HepG2 (cell line): Measurements from ENCODE around the gene ACSL5. TPM values are rescaled to one million over a fixed set of nuclear protein-coding genes. Genes with fewer than 3 reads are reported as not detected.
A peak's percentile ranks its signal among the peaks of the same experiment; 100 is the strongest.

ENCODE experiments used
- ATAC-seq: fragments of 200-7000 bp; cut with Tn5 transposase; 3 replicates; pipeline ENCODE4 v1.9.1; 2020; ENCODE audit warnings: mild to moderate bottlenecking, moderate library complexity
- BruUV-seq: library from RNA; stranded (reverse); fragments of 400-500 nt; replicated peaks from 2 replicates; lab custom pipeline; 2021; lab: Mats Ljungman, UMichigan
- CTCF ChIA-PET: fragments of 300-600 bp; formaldehyde crosslinking; extraction: SDS; loops from one replicate; lab custom pipeline; 2021; ENCODE audit warnings: low total read pairs, inconsistent platforms, low intra/inter-chr PET ratio; lab: Yijun Ruan, JAX
- POLR2A ChIA-PET: fragments of 350-600 bp; sonication (Branson Sonifier 250); formaldehyde crosslinking; loops from one replicate; lab custom pipeline; 2020; ENCODE audit warnings: antibody characterized with exemption, inconsistent platforms; lab: Yijun Ruan, JAX
- DNase-seq: peaks from one replicate; pipeline ENCODE4 v3.0.0-alpha.2; 2015; ENCODE audit warnings: low spot score
- FAIRE-seq: peaks from 3 replicates; lab custom pipeline; 2011; peaks lifted over from hg19 to GRCh38; lab: Jason Lieb, UNC
- H2AFZ ChIP-seq: one replicate; pipeline ENCODE4 v1.6.1; 2011; ENCODE audit warnings: low read length, inconsistent platforms
- H3K27ac ChIP-seq: fragments of 300-600 bp; 3 replicates; pipeline ENCODE4 v1.8.0; 2011; ENCODE audit warnings: mixed run types, mild to moderate bottlenecking, mixed read lengths, low read length, inconsistent platforms; ENCODE audit not compliant: insufficient read depth; ENCODE audit errors: extremely low read length
- H3K27me3 ChIP-seq, 2 experiments: fragments of 200-600 bp in 1 of 2; 2 replicates in 1 of 2; 3 replicates in 1 of 2; pipeline versions ENCODE4 v1.6.0 to v1.8.0; 2011; ENCODE audit warnings: low read length in 2 of 2, mild to moderate bottlenecking in 2 of 2, moderate library complexity in 2 of 2, inconsistent platforms in 1 of 2; ENCODE audit not compliant: insufficient read depth in 2 of 2, control insufficient read depth in 1 of 2
- H3K36me3 ChIP-seq, 2 experiments: fragments of 200-600 bp in 1 of 2; replicated peaks in 1 of 2; 2 replicates in 1 of 2; 3 replicates in 1 of 2; pipeline versions ENCODE4 v1.5.1 to v1.8.0; 2011; ENCODE audit warnings: low read length in 2 of 2, inconsistent platforms in 1 of 2; ENCODE audit not compliant: insufficient read depth in 2 of 2, control insufficient read depth in 1 of 2
- H3K4me1 ChIP-seq: 2 replicates; pipeline ENCODE4 v1.5.1; 2012; ENCODE audit warnings: low read length, inconsistent platforms; ENCODE audit not compliant: insufficient read depth
- H3K4me2 ChIP-seq: 2 replicates; pipeline ENCODE4 v1.6.0; 2011; ENCODE audit warnings: low read depth, low read length, inconsistent platforms
- H3K4me3 ChIP-seq, 3 experiments: fragments of 200-600 bp in 1 of 3; sonication (generic), shearing (Covaris generic) in 1 of 3; replicated peaks in 1 of 3; 2 replicates each; pipeline ENCODE4 v1.5.1; 2011 to 2016; ENCODE audit warnings: low read length in 3 of 3, inconsistent platforms in 2 of 3, low read depth in 2 of 3, mild to moderate bottlenecking in 2 of 3, control low read depth in 1 of 3, mixed read lengths in 1 of 3; ENCODE audit not compliant: insufficient read depth in 1 of 3
- H3K79me2 ChIP-seq: one replicate; pipeline ENCODE4 v1.6.1; 2011; ENCODE audit warnings: low read length, inconsistent platforms; ENCODE audit not compliant: insufficient read depth
- H3K9ac ChIP-seq: 2 replicates; pipeline ENCODE4 v1.6.0; 2011; ENCODE audit warnings: mild to moderate bottlenecking, low read depth, low read length, inconsistent platforms; ENCODE audit not compliant: insufficient read depth
- H3K9me3 ChIP-seq: 2 replicates; pipeline ENCODE4 v1.5.1; 2012; ENCODE audit warnings: mild to moderate bottlenecking, low read length
- H4K20me1 ChIP-seq: 2 replicates; pipeline ENCODE4 v1.6.0; 2011; ENCODE audit warnings: inconsistent platforms, mild to moderate bottlenecking, low read length, moderate library complexity; ENCODE audit not compliant: insufficient read depth
- CEBPG ChIP-seq: IDR thresholded peaks from 2 replicates; pipeline ENCODE4 v1.6.1; 2016
- FOSL2 ChIP-seq: sonication (generic); formaldehyde crosslinking; IDR thresholded peaks from 2 replicates; pipeline ENCODE4 v1.4.0; 2020; ENCODE audit warnings: missing genetic modification reagents
- HNRNPK ChIP-seq: fragments of 200-400 bp; formaldehyde crosslinking; IDR thresholded peaks from 2 replicates; pipeline ENCODE4 v1.6.1; 2018; ENCODE audit warnings: low read length, low read depth, moderate library complexity, mild to moderate bottlenecking; ENCODE audit not compliant: poor library complexity, severe bottlenecking
- IKZF4 ChIP-seq: sonication (generic); formaldehyde crosslinking; IDR thresholded peaks from 2 replicates; pipeline ENCODE4 v1.5.1; 2020; ENCODE audit warnings: borderline replicate concordance, mild to moderate bottlenecking, low read depth, missing genetic modification reagents; ENCODE audit errors: not compliant biosample characterization
- NR2F6 ChIP-seq, 2 experiments: IDR thresholded peaks; 2 replicates each; pipeline ENCODE4 v1.6.1; 2016; ENCODE audit warnings: antibody characterized with exemption in 1 of 2, mild to moderate bottlenecking in 1 of 2
- RBM39 ChIP-seq: fragments of 200-400 bp; formaldehyde crosslinking; IDR thresholded peaks from one replicate; pipeline ENCODE4 v1.6.1; 2018; ENCODE audit warnings: antibody characterized with exemption, mild to moderate bottlenecking, low read depth, low read length; ENCODE audit not compliant: poor library complexity, severe bottlenecking
- SP140L ChIP-seq: sonication (generic); formaldehyde crosslinking; IDR thresholded peaks from 2 replicates; pipeline ENCODE4 v1.4.0; 2020; ENCODE audit warnings: missing genetic modification reagents, borderline replicate concordance
- STAG1 ChIP-seq: sonication (generic); formaldehyde crosslinking; IDR thresholded peaks from 2 replicates; pipeline ENCODE4 v1.4.0; 2020; ENCODE audit warnings: missing genetic modification reagents
- ZNF10 ChIP-seq: sonication (generic); formaldehyde crosslinking; IDR thresholded peaks from 2 replicates; pipeline ENCODE4 v1.4.0; 2020; ENCODE audit warnings: mild to moderate bottlenecking, low read depth, missing genetic modification reagents, borderline replicate concordance
- ZNF615 ChIP-seq: sonication (generic); formaldehyde crosslinking; IDR thresholded peaks from 2 replicates; pipeline ENCODE4 v1.5.0; 2020; ENCODE audit warnings: mild to moderate bottlenecking, missing genetic modification reagents, borderline replicate concordance
- ZNF879 ChIP-seq: sonication (generic); formaldehyde crosslinking; IDR thresholded peaks from 2 replicates; pipeline ENCODE4 v1.8.1; 2023; ENCODE audit warnings: missing genetic modification reagents
- WGBS: methylation state at CpG from one replicate; pipeline ENCODE4 v1.1.6; 2017; ENCODE audit warnings: low lambda C conversion rate; 5-methylcytosine and 5-hydroxymethylcytosine counted together
- in situ Hi-C: cut with HindIII; loops from 2 replicates; pipeline ENCODE4 v1.10.0; 2017; ENCODE audit warnings: low pct_unique_long_range_greater_than_20kb; ENCODE audit not compliant: extremely low pct_ligation_motif_present
- intact Hi-C: fragments of 100-400 bp; cut with micrococcal nuclease; formaldehyde crosslinking; loops from one replicate; pipeline ENCODE4 v1.10.0; 2022; ENCODE audit not compliant: unreplicated experiment
- polyA plus RNA-seq, 8 experiments: library from polyadenylated mRNA; depleted of rRNA in 3 of 8; stranded (reverse) in 7 of 8; unstranded in 1 of 8; fragments of >200 nt; fragmentation: Illumina TruSeq in 4 of 8; extraction: Trizol in 4 of 8; gene quantifications; 2 replicates each; pipeline versions ENCODE4 v1.2.1 to v1.2.3, GENCODE V29; 2011 to 2016; ENCODE audit warnings: low read depth in 4 of 8, missing spikeins in 1 of 8, mixed read lengths in 1 of 8; ENCODE audit not compliant: insufficient read depth in 1 of 8
- total RNA-seq, 5 experiments: library from RNA; depleted of rRNA; stranded (reverse); fragments of >200 nt; fragmentation: Illumina TruSeq; extraction: Trizol; gene quantifications; 2 replicates each; pipeline ENCODE4 v1.2.3, GENCODE V29; 2016; ENCODE audit warnings: low read depth in 1 of 5
- TF ChIP-seq, protein P1 (sequence below): sonication (generic); formaldehyde crosslinking; IDR thresholded peaks from 2 replicates; pipeline ENCODE4 v1.4.0; 2020; ENCODE audit warnings: missing genetic modification reagents
- TF ChIP-seq, protein P2 (sequence below): sonication (generic); formaldehyde crosslinking; IDR thresholded peaks from 2 replicates; pipeline ENCODE4 v1.5.0; 2020; ENCODE audit warnings: mild to moderate bottlenecking, missing genetic modification reagents, moderate library complexity
- TF ChIP-seq, protein P3 (sequence below): sonication (generic); formaldehyde crosslinking; IDR thresholded peaks from 2 replicates; pipeline ENCODE4 v1.8.1; 2023; ENCODE audit warnings: mild to moderate bottlenecking, missing genetic modification reagents
- TF ChIP-seq, protein P4 (sequence below): sonication (generic); formaldehyde crosslinking; conservative IDR thresholded peaks from 2 replicates; pipeline ENCODE4 v1.4.0; 2020; ENCODE audit warnings: mild to moderate bottlenecking, missing genetic modification reagents, moderate library complexity

The ACSL5 gene
- total and polyA plus RNA-seq, 2 of the 13 experiments (the other 11 are each of a cell fraction or from before 2014, with no cell fraction given) = 56.4 to 82.5 TPM

DNA sequence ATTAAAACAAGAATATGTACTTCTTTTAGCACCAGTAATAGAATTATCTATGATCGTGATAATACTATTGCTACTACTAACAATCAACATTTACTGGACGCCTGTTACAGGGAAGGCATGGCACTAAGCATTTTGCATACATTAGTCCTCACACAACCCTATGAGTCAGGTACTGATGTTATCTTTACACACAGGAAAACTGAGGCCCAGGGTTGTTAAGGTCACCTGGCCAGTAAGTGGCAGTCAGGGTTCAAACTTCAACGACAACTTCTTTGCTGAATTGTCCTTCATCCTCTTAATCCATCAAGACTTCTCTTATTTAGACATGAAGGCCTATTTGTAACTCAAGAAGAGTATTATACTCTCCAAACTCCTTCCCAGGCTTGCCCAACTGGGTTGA lies 41.9 kb upstream of the ACSL5 start:
- 5% methylated on average over 3 of the region's 3 CpGs for WGBS
- no peak overlapping the region for H3K9ac ChIP-seq
- H3K36me3 ChIP-seq = no peaks in the 10 kb centered on the region
- no peaks in the 10 kb centered on the region for H3K27me3 ChIP-seq
- peak; percentile 28 for FAIRE-seq
- H4K20me1 ChIP-seq = no peaks in the 10 kb centered on the region
- DNase-seq = no peak
- POLR2A ChIA-PET = no interaction called here
- no peak overlapping the region for H3K27ac ChIP-seq
- H2AFZ ChIP-seq = no peak overlapping the region
- CTCF ChIA-PET = no interaction called here
- peak; percentile 15; the same call in 1 of the 3 replicates for ATAC-seq
- in situ Hi-C loops = loop anchor here (25.0 kb wide), 1 partner anchor 105 kb away; the partner anchor contains the start of genes VTI1A and ZDHHC6
- H3K4me3 ChIP-seq = 0 out of 6 replicates have a peak overlapping the region, but pooled peaks of 1 of the 3 experiments have one; percentile 29
- BruUV-seq = no TSS peak
- peaks cover 60% of the 10 kb centered on the region for H3K4me1 ChIP-seq
- H3K4me2 ChIP-seq = peak overlapping the region; percentile 57
- no peaks in the 10 kb centered on the region for H3K79me2 ChIP-seq
- intact Hi-C loops = loop anchor here (5.0 kb wide), 2 partner anchors 40 to 60 kb away; partner anchors contain the start of gene ACSL5
- no peaks in the 10 kb centered on the region for H3K9me3 ChIP-seq
- TF ChIP-seq SP140L (CRISPR knock-in tag) (no peak), FOSL2 (CRISPR knock-in tag) (peak; percentile 70), ZNF615 (no peak), RBM39 (no peak), NR2F6 (IDR thresholded peaks at IDR 0.05) (no peak), NR2F6 (CRISPR knock-in tag; IDR thresholded peaks at IDR 0.05) (0 out of 2 replicates have a peak, but pooled peaks have one; percentile 16), STAG1 (CRISPR knock-in tag) (0 out of 2 replicates have a peak, but pooled peaks have one; percentile 23), IKZF4 (CRISPR knock-in tag) (no peak), CEBPG (no peak), HNRNPK (no peak), ZNF879 (CRISPR knock-in tag) (no peak), ZNF10 (CRISPR knock-in tag) (no peak)
- TF ChIP-seq, protein P1, sequence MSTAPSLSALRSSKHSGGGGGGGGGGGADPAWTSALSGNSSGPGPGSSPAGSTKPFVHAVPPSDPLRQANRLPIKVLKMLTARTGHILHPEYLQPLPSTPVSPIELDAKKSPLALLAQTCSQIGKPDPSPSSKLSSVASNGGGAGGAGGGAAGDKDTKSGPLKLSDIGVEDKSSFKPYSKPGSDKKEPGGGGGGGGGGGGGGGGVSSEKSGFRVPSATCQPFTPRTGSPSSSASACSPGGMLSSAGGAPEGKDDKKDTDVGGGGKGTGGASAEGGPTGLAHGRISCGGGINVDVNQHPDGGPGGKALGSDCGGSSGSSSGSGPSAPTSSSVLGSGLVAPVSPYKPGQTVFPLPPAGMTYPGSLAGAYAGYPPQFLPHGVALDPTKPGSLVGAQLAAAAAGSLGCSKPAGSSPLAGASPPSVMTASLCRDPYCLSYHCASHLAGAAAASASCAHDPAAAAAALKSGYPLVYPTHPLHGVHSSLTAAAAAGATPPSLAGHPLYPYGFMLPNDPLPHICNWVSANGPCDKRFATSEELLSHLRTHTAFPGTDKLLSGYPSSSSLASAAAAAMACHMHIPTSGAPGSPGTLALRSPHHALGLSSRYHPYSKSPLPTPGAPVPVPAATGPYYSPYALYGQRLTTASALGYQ (CRISPR knock-in tag) = no peak
- TF ChIP-seq, protein P2, sequence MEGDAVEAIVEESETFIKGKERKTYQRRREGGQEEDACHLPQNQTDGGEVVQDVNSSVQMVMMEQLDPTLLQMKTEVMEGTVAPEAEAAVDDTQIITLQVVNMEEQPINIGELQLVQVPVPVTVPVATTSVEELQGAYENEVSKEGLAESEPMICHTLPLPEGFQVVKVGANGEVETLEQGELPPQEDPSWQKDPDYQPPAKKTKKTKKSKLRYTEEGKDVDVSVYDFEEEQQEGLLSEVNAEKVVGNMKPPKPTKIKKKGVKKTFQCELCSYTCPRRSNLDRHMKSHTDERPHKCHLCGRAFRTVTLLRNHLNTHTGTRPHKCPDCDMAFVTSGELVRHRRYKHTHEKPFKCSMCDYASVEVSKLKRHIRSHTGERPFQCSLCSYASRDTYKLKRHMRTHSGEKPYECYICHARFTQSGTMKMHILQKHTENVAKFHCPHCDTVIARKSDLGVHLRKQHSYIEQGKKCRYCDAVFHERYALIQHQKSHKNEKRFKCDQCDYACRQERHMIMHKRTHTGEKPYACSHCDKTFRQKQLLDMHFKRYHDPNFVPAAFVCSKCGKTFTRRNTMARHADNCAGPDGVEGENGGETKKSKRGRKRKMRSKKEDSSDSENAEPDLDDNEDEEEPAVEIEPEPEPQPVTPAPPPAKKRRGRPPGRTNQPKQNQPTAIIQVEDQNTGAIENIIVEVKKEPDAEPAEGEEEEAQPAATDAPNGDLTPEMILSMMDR = peak; percentile 19; the same call in 1 of the 2 replicates
- TF ChIP-seq, protein P3, sequence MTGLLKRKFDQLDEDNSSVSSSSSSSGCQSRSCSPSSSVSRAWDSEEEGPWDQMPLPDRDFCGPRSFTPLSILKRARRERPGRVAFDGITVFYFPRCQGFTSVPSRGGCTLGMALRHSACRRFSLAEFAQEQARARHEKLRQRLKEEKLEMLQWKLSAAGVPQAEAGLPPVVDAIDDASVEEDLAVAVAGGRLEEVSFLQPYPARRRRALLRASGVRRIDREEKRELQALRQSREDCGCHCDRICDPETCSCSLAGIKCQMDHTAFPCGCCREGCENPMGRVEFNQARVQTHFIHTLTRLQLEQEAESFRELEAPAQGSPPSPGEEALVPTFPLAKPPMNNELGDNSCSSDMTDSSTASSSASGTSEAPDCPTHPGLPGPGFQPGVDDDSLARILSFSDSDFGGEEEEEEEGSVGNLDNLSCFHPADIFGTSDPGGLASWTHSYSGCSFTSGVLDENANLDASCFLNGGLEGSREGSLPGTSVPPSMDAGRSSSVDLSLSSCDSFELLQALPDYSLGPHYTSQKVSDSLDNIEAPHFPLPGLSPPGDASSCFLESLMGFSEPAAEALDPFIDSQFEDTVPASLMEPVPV (CRISPR knock-in tag) = no peak
- TF ChIP-seq, protein P4, sequence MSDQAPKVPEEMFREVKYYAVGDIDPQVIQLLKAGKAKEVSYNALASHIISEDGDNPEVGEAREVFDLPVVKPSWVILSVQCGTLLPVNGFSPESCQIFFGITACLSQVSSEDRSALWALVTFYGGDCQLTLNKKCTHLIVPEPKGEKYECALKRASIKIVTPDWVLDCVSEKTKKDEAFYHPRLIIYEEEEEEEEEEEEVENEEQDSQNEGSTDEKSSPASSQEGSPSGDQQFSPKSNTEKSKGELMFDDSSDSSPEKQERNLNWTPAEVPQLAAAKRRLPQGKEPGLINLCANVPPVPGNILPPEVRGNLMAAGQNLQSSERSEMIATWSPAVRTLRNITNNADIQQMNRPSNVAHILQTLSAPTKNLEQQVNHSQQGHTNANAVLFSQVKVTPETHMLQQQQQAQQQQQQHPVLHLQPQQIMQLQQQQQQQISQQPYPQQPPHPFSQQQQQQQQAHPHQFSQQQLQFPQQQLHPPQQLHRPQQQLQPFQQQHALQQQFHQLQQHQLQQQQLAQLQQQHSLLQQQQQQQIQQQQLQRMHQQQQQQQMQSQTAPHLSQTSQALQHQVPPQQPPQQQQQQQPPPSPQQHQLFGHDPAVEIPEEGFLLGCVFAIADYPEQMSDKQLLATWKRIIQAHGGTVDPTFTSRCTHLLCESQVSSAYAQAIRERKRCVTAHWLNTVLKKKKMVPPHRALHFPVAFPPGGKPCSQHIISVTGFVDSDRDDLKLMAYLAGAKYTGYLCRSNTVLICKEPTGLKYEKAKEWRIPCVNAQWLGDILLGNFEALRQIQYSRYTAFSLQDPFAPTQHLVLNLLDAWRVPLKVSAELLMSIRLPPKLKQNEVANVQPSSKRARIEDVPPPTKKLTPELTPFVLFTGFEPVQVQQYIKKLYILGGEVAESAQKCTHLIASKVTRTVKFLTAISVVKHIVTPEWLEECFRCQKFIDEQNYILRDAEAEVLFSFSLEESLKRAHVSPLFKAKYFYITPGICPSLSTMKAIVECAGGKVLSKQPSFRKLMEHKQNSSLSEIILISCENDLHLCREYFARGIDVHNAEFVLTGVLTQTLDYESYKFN (CRISPR knock-in tag) = no peak
